ENCODE measurements around the gene PRR13.
A peak's percentile ranks its signal among the peaks of the same experiment; 100 is the strongest.

The PRR13 gene

DNA sequence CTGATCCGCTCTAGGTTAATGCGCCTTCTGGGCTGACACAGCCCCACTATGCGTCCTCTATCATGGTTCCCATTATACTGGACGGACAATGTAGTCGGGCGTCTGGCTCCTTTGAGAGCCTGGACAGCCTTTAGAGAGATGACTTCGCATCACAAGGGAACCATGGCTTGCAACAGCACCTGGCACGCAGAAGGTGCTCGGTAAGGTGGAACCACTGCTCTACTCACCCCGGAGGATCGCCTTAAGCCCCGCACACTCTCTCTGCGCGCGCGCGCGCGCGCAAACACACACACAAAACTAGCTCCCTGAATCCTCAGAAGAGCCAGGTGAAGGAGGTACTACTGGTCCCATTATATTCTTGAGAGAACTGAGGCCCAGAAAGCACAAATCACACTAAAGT lies 50.7 kb downstream of the PRR13 start:
- peak overlapping the region; percentile 28 for H3K4me3 ChIP-seq (ENCODE audit: low read depth, low read length)

DNA sequence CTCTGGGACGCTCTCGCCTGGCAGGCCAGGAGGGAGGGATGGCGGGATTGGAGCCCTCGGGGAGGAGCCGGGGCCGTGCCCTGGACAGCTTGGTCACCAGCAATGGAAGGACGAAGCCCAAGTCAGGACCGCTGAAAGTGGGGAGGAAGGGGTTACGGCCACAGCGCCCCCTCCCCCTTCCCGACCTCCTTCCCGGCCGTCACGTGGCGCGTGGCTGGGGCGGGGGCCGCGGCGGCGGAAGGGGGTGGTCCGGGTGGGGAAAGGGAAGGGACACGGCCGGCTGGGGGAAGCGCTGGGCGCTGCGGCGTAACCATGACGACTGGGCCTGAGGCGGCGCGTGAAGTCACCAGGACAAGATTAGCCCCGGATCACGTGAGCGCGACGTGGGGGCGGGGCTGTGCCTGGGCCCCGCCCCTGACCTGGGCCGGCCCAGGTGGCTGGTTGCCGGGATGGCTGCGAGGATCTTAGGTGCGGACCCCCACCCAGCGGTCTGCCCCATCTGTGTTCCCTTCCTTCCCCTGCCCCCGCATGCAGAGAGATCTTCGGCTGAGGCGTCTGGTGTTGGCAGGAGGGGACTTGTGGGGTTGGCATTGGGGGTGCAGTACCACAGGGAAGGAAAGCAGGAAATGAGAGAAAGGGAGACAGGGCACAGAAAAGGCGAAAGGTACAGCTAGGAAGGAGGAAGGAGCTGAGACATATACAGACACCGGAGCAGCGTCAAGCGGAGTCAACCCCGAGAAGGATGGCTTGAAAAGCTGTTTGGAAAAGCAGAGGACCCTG lies 51.5 kb downstream of the PRR13 start:
- H3K4me3 ChIP-seq (ENCODE audit: low read depth, low read length): peak overlapping the region; percentile 55

DNA sequence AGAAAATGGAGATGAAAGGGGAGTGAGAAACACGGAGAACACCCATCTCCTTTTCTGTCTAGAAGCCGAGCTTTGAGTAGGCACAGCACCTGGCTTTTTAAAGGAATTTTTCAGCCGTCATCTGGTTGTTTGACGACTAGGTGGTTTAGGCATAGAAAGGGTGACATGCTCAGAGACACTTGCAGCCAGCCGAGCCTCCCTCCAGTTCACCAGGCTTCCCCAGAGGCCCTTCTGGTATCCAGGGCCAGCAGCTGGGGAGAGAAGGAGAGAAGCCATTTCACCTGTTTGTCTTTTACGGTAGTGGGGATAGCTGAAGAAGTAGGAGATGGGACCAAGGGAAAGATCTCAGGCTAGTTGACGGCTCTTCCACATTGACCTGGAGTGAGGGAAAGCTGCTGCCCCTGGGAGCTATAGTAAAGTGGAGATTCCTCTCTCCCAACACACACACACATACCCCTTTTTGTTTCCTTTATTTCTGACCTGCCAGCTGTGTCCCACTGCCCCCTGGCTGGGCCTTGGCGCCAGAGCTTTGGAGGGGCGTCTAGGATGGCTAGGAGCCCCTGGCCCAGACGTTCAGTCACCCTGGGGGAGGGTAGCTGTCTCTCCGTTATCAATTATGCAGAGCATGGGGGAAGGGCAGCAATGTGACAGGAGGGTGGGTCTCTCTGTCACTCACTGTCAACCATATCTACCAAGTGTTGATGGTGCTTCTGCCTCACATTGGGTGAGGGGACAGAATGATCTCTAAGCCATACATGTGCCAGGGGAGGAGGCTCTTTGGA lies 52.3 kb downstream of the PRR13 start:
- peak overlapping the region; percentile 55 for H3K4me3 ChIP-seq (ENCODE audit: low read depth, low read length)

All from iPS-11a (cell line).